DND-41 (cell line): ENCODE results near the gene MEPCE.

Source experiments
- ATAC-seq: fragments of 200-7000 bp; cut with Tn5 transposase; 3 replicates; pipeline ENCODE4 v1.9.1; 2021; ENCODE audit warnings: low read depth; ENCODE audit not compliant: insufficient read depth
- DNase-seq: peaks from one replicate; pipeline ENCODE4 v3.0.0-alpha.2; 2020
- H2AFZ ChIP-seq: 2 replicates; pipeline ENCODE4 v1.6.0; 2012; ENCODE audit warnings: low read depth, low read length
- H3K27ac ChIP-seq: 2 replicates; pipeline ENCODE4 v1.5.1; 2012; ENCODE audit warnings: low read length, inconsistent platforms
- H3K27me3 ChIP-seq: fragments of 200-600 bp; sonication (generic); 2 replicates; pipeline ENCODE4 v1.6.0; 2012; ENCODE audit warnings: low read length, mild to moderate bottlenecking, inconsistent platforms; ENCODE audit not compliant: insufficient read depth, poor library complexity
- H3K36me3 ChIP-seq: 2 replicates; pipeline ENCODE4 v1.5.1; 2012; ENCODE audit warnings: low read length, inconsistent platforms; ENCODE audit not compliant: insufficient read depth
- H3K4me1 ChIP-seq: 2 replicates; pipeline ENCODE4 v1.5.1; 2012; ENCODE audit warnings: mild to moderate bottlenecking, low read length; ENCODE audit not compliant: insufficient read depth
- H3K4me2 ChIP-seq: 2 replicates; pipeline ENCODE4 v1.6.0; 2012; ENCODE audit warnings: mild to moderate bottlenecking, moderate library complexity, low read length, inconsistent platforms; ENCODE audit not compliant: insufficient read depth
- H3K4me3 ChIP-seq, 2 experiments: fragments of 200-600 bp in 1 of 2; shearing (Covaris generic) in 1 of 2; 2 replicates each; pipeline ENCODE4 v1.5.1; 2012 to 2016; ENCODE audit warnings: inconsistent platforms in 2 of 2, low read length in 2 of 2, mild to moderate bottlenecking in 2 of 2, low read depth in 1 of 2, moderate library complexity in 1 of 2
- H3K79me2 ChIP-seq: 2 replicates; pipeline ENCODE4 v1.6.0; 2012; ENCODE audit warnings: low read length, inconsistent platforms; ENCODE audit not compliant: insufficient read depth
- H3K9ac ChIP-seq: 2 replicates; pipeline ENCODE4 v1.6.0; 2012; ENCODE audit warnings: low read depth, mild to moderate bottlenecking, inconsistent platforms, low read length, moderate library complexity
- H3K9me3 ChIP-seq: 2 replicates; pipeline ENCODE4 v1.5.1; 2012; ENCODE audit warnings: low read length, moderate library complexity, mild to moderate bottlenecking, inconsistent platforms; ENCODE audit not compliant: insufficient read depth, severe bottlenecking
- H4K20me1 ChIP-seq: 2 replicates; pipeline ENCODE4 v1.6.0; 2012; ENCODE audit warnings: low read length; ENCODE audit not compliant: insufficient read depth
- CTCF ChIP-seq: IDR thresholded peaks from 2 replicates; pipeline ENCODE4 v1.5.1; 2012; ENCODE audit warnings: borderline replicate concordance, low read length, moderate library complexity, mild to moderate bottlenecking; ENCODE audit not compliant: poor library complexity, severe bottlenecking; ENCODE audit errors: extremely low read depth
- EZH2 ChIP-seq: IDR thresholded peaks from 3 replicates; pipeline ENCODE4 v1.6.1; 2012; ENCODE audit warnings: borderline replicate concordance, low read depth, mild to moderate bottlenecking, moderate library complexity, low read length, inconsistent platforms; ENCODE audit not compliant: severe bottlenecking

MEPCE gene

GRCh38 chr7:100482728-100483089 lies 53.1 kb downstream of the MEPCE start:
- Histone ChIP-seq H3K9ac (peak overlapping the region; percentile 65), H3K79me2 (peaks cover 16% of the 10 kb centered on the region), H3K4me2 (peak overlapping the region; percentile 98), H4K20me1 (peaks cover 6% of the 10 kb centered on the region), H3K27ac (peak overlapping the region; percentile 20; the same call in 1 of the 2 replicates), H2AFZ (peak overlapping the region; percentile 71), H3K4me3 (peak overlapping the region; percentile 28 to 66; a peak in 3 of 4 replicates), H3K27me3 (peaks cover 7% of the 10 kb centered on the region), H3K9me3 (no peaks in the 10 kb centered on the region), H3K36me3 (no peaks in the 10 kb centered on the region; the same call in 1 of the 2 replicates), H3K4me1 (peaks cover 23% of the 10 kb centered on the region)
- no peak for ATAC-seq
- TF ChIP-seq EZH2 = no peak
- no peak for TF ChIP-seq CTCF
- DNase-seq = no peak

- H3K4me3 ChIP-seq = peak overlapping the region; percentile 28 to 66; a peak in 3 of 4 replicates
- peak; percentile 58 for ATAC-seq
- peaks cover 2% of the 10 kb centered on the region; the same call in 1 of the 2 replicates for H4K20me1 ChIP-seq
- H2AFZ ChIP-seq = peak overlapping the region; percentile 71
- H3K4me1 ChIP-seq = peaks cover 19% of the 10 kb centered on the region
- H3K4me2 ChIP-seq = peak overlapping the region; percentile 98
- TF ChIP-seq CTCF (peak; percentile 92), EZH2 (no peak)
- H3K27me3 ChIP-seq = peaks cover 7% of the 10 kb centered on the region
- peak overlapping the region; percentile 65 for H3K9ac ChIP-seq
- H3K79me2 ChIP-seq = peaks cover 11% of the 10 kb centered on the region
- no peaks in the 10 kb centered on the region; the same call in 1 of the 2 replicates for H3K36me3 ChIP-seq
- H3K27ac ChIP-seq = peak overlapping the region; percentile 20; the same call in 1 of the 2 replicates
- no peaks in the 10 kb centered on the region for H3K9me3 ChIP-seq
- peak; percentile 79 for DNase-seq
Measured at GRCh38 chr7:100483090-100483721, 53.6 kb downstream of the MEPCE start.
